Liver (tissue), 9 donors: ENCODE results near the gene TLN1. TPM values are rescaled to one million over a fixed set of nuclear protein-coding genes. Genes with fewer than 3 reads are reported as not detected.

ENCODE experiments used
- DNase-seq: peaks from one replicate; pipeline ENCODE4 v3.0.0-alpha.2; 2017; ENCODE audit warnings: low spot score
- H3K27ac ChIP-seq, 2 donors: one replicate each; pipeline ENCODE4 v1.7.0; 2013; ENCODE audit warnings: inconsistent platforms in 2 of 2, low read length in 2 of 2, control low read depth in 1 of 2, low read depth in 1 of 2, mild to moderate bottlenecking in 1 of 2
- H3K27me3 ChIP-seq, 4 donors: one replicate each; pipeline versions ENCODE4 v1.6.1 to v1.7.0; 2013; ENCODE audit warnings: low read length in 3 of 4, inconsistent platforms in 1 of 4, mild to moderate bottlenecking in 1 of 4, moderate library complexity in 1 of 4; ENCODE audit not compliant: control insufficient read depth in 4 of 4, insufficient read depth in 4 of 4
- H3K36me3 ChIP-seq, 4 donors: one replicate each; pipeline versions ENCODE4 v1.6.1 to v1.7.0; 2013; ENCODE audit warnings: low read length in 3 of 4, mild to moderate bottlenecking in 3 of 4, low read depth in 1 of 4, moderate library complexity in 1 of 4; ENCODE audit not compliant: control insufficient read depth in 4 of 4, insufficient read depth in 3 of 4
- H3K4me1 ChIP-seq, 4 donors: one replicate each; pipeline versions ENCODE4 v1.6.1 to v1.7.0; 2013; ENCODE audit warnings: low read length in 3 of 4, mild to moderate bottlenecking in 3 of 4, moderate library complexity in 1 of 4; ENCODE audit not compliant: control insufficient read depth in 4 of 4, insufficient read depth in 4 of 4
- H3K4me3 ChIP-seq, 3 donors: one replicate each; pipeline versions ENCODE4 v1.6.1 to v1.7.0; 2013; ENCODE audit warnings: low read length in 3 of 3, control low read depth in 1 of 3, low read depth in 1 of 3, mild to moderate bottlenecking in 1 of 3
- H3K9ac ChIP-seq, 2 donors: one replicate each; pipeline ENCODE4 v1.7.0; 2013; ENCODE audit warnings: low read length in 2 of 2, mild to moderate bottlenecking in 2 of 2, moderate library complexity in 2 of 2, control low read depth in 1 of 2, low read depth in 1 of 2
- H3K9me3 ChIP-seq, 4 donors: one replicate each; pipeline versions ENCODE4 v1.6.1 to v1.7.0; 2013; ENCODE audit warnings: low read length in 3 of 4; ENCODE audit not compliant: control insufficient read depth in 4 of 4
- ATF3 ChIP-seq: IDR thresholded peaks from 2 replicates; pipeline ENCODE4 v1.6.1; 2016; ENCODE audit warnings: antibody characterized with exemption
- CTCF ChIP-seq: fragments of 150-350 bp; IDR thresholded peaks from 2 replicates; pipeline ENCODE4 v1.5.1; 2017; ENCODE audit warnings: improper control_type of control experiment, low read depth, low read length; ENCODE audit not compliant: missing input control
- EGR1 ChIP-seq, 2 donors: IDR thresholded peaks; 2 replicates each; pipeline ENCODE4 v1.6.1; 2016 to 2018; ENCODE audit warnings: antibody characterized with exemption in 2 of 2, low read depth in 2 of 2
- FOXA2 ChIP-seq: IDR thresholded peaks from 2 replicates; pipeline ENCODE4 v1.6.1; 2016; ENCODE audit warnings: antibody characterized with exemption
- GABPA ChIP-seq, 2 donors: IDR thresholded peaks in 1 of 2; conservative IDR thresholded peaks in 1 of 2; 2 replicates each; pipeline ENCODE4 v1.6.1; 2016; ENCODE audit warnings: antibody characterized with exemption in 2 of 2, mild to moderate bottlenecking in 1 of 2, moderate library complexity in 1 of 2
- HNF4A ChIP-seq, 2 donors: conservative IDR thresholded peaks; 2 replicates each; pipeline ENCODE4 v1.6.1; 2016; ENCODE audit warnings: antibody characterized with exemption in 2 of 2, mild to moderate bottlenecking in 2 of 2
- HNF4G ChIP-seq: IDR thresholded peaks from 2 replicates; pipeline ENCODE4 v1.6.1; 2016; ENCODE audit warnings: antibody characterized with exemption
- JUND ChIP-seq, 2 donors: IDR thresholded peaks; 2 replicates each; pipeline ENCODE4 v1.6.1; 2016; ENCODE audit warnings: antibody characterized with exemption in 2 of 2
- MAX ChIP-seq: IDR thresholded peaks from 2 replicates; pipeline ENCODE4 v1.6.1; 2016; ENCODE audit warnings: antibody characterized with exemption
- NR2F2 ChIP-seq: IDR thresholded peaks from 2 replicates; pipeline ENCODE4 v1.6.1; 2016; ENCODE audit warnings: antibody characterized with exemption
- RAD21 ChIP-seq, 2 donors: IDR thresholded peaks; 2 replicates each; pipeline ENCODE4 v1.6.1; 2016; ENCODE audit warnings: antibody characterized with exemption in 2 of 2, mild to moderate bottlenecking in 2 of 2
- REST ChIP-seq: IDR thresholded peaks from 2 replicates; pipeline ENCODE4 v1.6.1; 2016; ENCODE audit warnings: antibody characterized with exemption, mild to moderate bottlenecking
- RXRA ChIP-seq, 2 donors: IDR thresholded peaks; 2 replicates each; pipeline ENCODE4 v1.6.1; 2017 to 2018; ENCODE audit warnings: antibody characterized with exemption in 2 of 2, mild to moderate bottlenecking in 1 of 2
- TAF1 ChIP-seq: conservative IDR thresholded peaks from 2 replicates; pipeline ENCODE4 v1.6.1; 2016; ENCODE audit warnings: antibody characterized with exemption, mild to moderate bottlenecking
- YY1 ChIP-seq: IDR thresholded peaks from 2 replicates; pipeline ENCODE4 v1.6.1; 2016; ENCODE audit warnings: antibody characterized with exemption, mild to moderate bottlenecking
- ZBTB33 ChIP-seq: IDR thresholded peaks from 2 replicates; pipeline ENCODE4 v1.6.1; 2016; ENCODE audit warnings: antibody characterized with exemption
- WGBS: extraction: QIAGEN DNeasy Blood & Tissue Kit; methylation state at CpG from one replicate; pipeline ENCODE4 v1.1.7; 2013; 5-methylcytosine and 5-hydroxymethylcytosine counted together
- polyA plus RNA-seq, 2 donors: library from polyadenylated mRNA; stranded (reverse) in 1 of 2; unstranded in 1 of 2; fragments of 200-250 nt in 1 of 2; fragments of >200 nt in 1 of 2; fragmentation: Nextera tagmentation in 1 of 2; extraction: Ambion mirVana in 1 of 2; gene quantifications; one replicate each; pipeline versions ENCODE4 v1.2.1 to v1.2.3, GENCODE V29; 2013 to 2015
- total RNA-seq, 2 donors: library from RNA; depleted of rRNA; stranded (reverse); fragments of >200 nt; gene quantifications; one replicate each; pipeline ENCODE4 v1.2.3, GENCODE V29; 2014
- donor health status: healthy.
- donor health status: healthy.
- donor health status: healthy.
- donor health status: healthy.
- donor health status: healthy.

Gene TLN1
- total and polyA plus RNA-seq, 4 donors, result 24.5 to 184 (median 125) TPM

- no peaks in the 10 kb centered on the region for H3K9me3 ChIP-seq
- no peak overlapping the region for H3K4me3 ChIP-seq
- no peak for DNase-seq
- WGBS, result 80% methylated on average over 4 of the region's 4 CpGs
- no peaks in the 10 kb centered on the region for H3K27me3 ChIP-seq
- H3K36me3 ChIP-seq, result no peaks in the 10 kb centered on the region
- TF ChIP-seq MAX (no peak), HNF4A (conservative IDR thresholded peaks at IDR 0.05) (no peak), TAF1 (no peak), CTCF (no peak), RXRA (IDR thresholded peaks at IDR 0.05) (no peak), ATF3 (no peak), EGR1 (IDR thresholded peaks at IDR 0.05; ENCODE audit: low read depth in 2 of 2) (no peak), GABPA (IDR thresholded peaks at IDR 0.05 in 1 of 2, conservative IDR thresholded peaks at IDR 0.05 in 1 of 2) (no peak), FOXA2 (no peak), HNF4G (no peak), RAD21 (IDR thresholded peaks at IDR 0.05) (no peak), JUND (IDR thresholded peaks at IDR 0.05) (no peak), ZBTB33 (no peak), YY1 (no peak), REST (no peak), NR2F2 (no peak)
- peaks cover 2 to 22% (median 16%) of the 10 kb centered on the region in 4 donors for H3K4me1 ChIP-seq
- H3K9ac ChIP-seq, result no peak overlapping the region
- H3K27ac ChIP-seq, result no peak overlapping the region
Measured at GRCh38 chr9:35776018-35776417, 44.0 kb upstream of the TLN1 start.
